GM23248 (cell line): ENCODE measurements around the gene ZNF839. TPM values are rescaled to one million over a fixed set of nuclear protein-coding genes. Genes with fewer than 3 reads are reported as not detected.

Experiments used
- DNase-seq: peaks from one replicate; pipeline ENCODE4 v3.0.0-alpha.2; 2015
- H2AFZ ChIP-seq: fragments of 200-600 bp; sonication (generic); 2 replicates; pipeline ENCODE4 v1.6.1; 2016; ENCODE audit warnings: antibody characterized with exemption
- H3F3A ChIP-seq: fragments of 200-600 bp; sonication (generic); 2 replicates; pipeline ENCODE4 v1.6.1; 2016; ENCODE audit warnings: mild to moderate bottlenecking, antibody characterized with exemption, mixed run types; ENCODE audit not compliant: insufficient read depth
- H3K27ac ChIP-seq: fragments of 200-600 bp; sonication (generic); 2 replicates; pipeline ENCODE4 v1.5.1; 2016; ENCODE audit warnings: mild to moderate bottlenecking
- H3K27me3 ChIP-seq: fragments of 200-600 bp; sonication (generic); replicated peaks from 2 replicates; pipeline ENCODE4 v1.6.1; 2016; ENCODE audit warnings: mild to moderate bottlenecking; ENCODE audit not compliant: insufficient read depth
- H3K36me3 ChIP-seq: fragments of 200-600 bp; sonication (generic); 2 replicates; pipeline ENCODE4 v1.6.1; 2016; ENCODE audit warnings: low read depth, mild to moderate bottlenecking
- H3K4me1 ChIP-seq: fragments of 200-600 bp; sonication (generic); 2 replicates; pipeline ENCODE4 v1.6.1; 2016; ENCODE audit warnings: mild to moderate bottlenecking; ENCODE audit not compliant: insufficient read depth
- H3K4me2 ChIP-seq: fragments of 200-600 bp; sonication (generic); one replicate; pipeline ENCODE4 v1.6.1; 2016; ENCODE audit warnings: mild to moderate bottlenecking; ENCODE audit not compliant: unreplicated experiment
- H3K4me3 ChIP-seq: fragments of 200-600 bp; sonication (generic); 2 replicates; pipeline ENCODE4 v1.5.1; 2016; ENCODE audit warnings: mild to moderate bottlenecking
- H3K79me2 ChIP-seq: fragments of 200-600 bp; sonication (generic); 2 replicates; pipeline ENCODE4 v1.6.1; 2016; ENCODE audit warnings: mild to moderate bottlenecking; ENCODE audit not compliant: insufficient read depth
- H3K9ac ChIP-seq: fragments of 200-600 bp; sonication (generic); 2 replicates; pipeline ENCODE4 v1.6.1; 2016; ENCODE audit warnings: mild to moderate bottlenecking
- H3K9me2 ChIP-seq: fragments of 200-600 bp; sonication (generic); 2 replicates; pipeline ENCODE4 v1.6.1; 2016; ENCODE audit warnings: mixed run types, mild to moderate bottlenecking, moderate library complexity; ENCODE audit not compliant: insufficient read depth
- H3K9me3 ChIP-seq: fragments of 200-600 bp; sonication (generic); one replicate; pipeline ENCODE4 v1.6.1; 2017; ENCODE audit warnings: low read depth
- H4K20me1 ChIP-seq: fragments of 200-600 bp; sonication (generic); 2 replicates; pipeline ENCODE4 v1.6.0; 2016; ENCODE audit not compliant: insufficient read depth
- EZH2 ChIP-seq: fragments of 200-600 bp; sonication (generic); IDR thresholded peaks from 2 replicates; pipeline ENCODE4 v1.6.1; 2018; ENCODE audit warnings: antibody characterized with exemption, mild to moderate bottlenecking; ENCODE audit not compliant: insufficient read depth, poor library complexity, severe bottlenecking
- EZH2phosphoT487 ChIP-seq: fragments of 200-600 bp; sonication (generic); IDR thresholded peaks from 2 replicates; pipeline ENCODE4 v1.6.1; 2018; ENCODE audit warnings: antibody characterized with exemption, moderate library complexity, mild to moderate bottlenecking, low read depth; ENCODE audit not compliant: insufficient read depth
- WGBS, 2 experiments: methylation state at CpG; one replicate each; pipeline ENCODE4 v1.1.6; 2015 to 2017; ENCODE audit warnings: low lambda C conversion rate in 2 of 2, low coverage in 1 of 2; ENCODE audit errors: missing lambda C conversion rate in 2 of 2; 5-methylcytosine and 5-hydroxymethylcytosine counted together
- in situ Hi-C: fragments of 300-500 bp; cut with MboI; formaldehyde crosslinking; loops from 2 replicates; pipeline ENCODE4 v1.15.0; 2020
- polyA plus RNA-seq: library from polyadenylated mRNA; unstranded; fragments of >200 nt; fragmentation: Nextera tagmentation; extraction: Ambion mirVana; gene quantifications from 2 replicates; pipeline ENCODE4 v1.2.1, GENCODE V29; 2016
- total RNA-seq: library from RNA; depleted of rRNA; stranded (reverse); fragments of >200 nt; shearing (Covaris generic); gene quantifications from 2 replicates; pipeline ENCODE4 v1.2.3, GENCODE V29; 2014

Gene ZNF839
- total and polyA plus RNA-seq, 2 experiments from 2014 or later, result 4.2 to 8.4 TPM

DNA sequence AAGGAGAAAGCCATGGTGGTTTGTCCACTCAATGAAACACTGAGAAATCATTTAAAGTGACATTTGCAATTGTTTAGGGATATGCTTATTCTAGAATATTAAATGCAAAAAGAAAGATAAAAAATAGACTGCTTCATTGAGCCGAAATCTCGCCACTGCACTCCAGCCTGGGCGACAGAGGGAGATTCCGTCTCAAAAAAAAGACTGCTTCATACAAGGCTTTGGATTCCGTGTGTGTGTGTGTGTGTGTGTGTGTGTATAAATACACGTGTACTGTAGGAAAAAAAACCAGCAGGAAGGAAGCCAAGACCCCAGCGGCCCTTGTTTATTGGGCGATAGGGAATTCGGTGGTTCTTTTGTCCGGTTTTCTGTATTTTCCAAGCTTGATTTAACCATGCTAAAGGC lies 3.2 kb upstream of the ZNF839 start:
- H3K27ac ChIP-seq, result peak overlapping the region; percentile 92
- H3K4me1 ChIP-seq, result peaks cover 34% of the 10 kb centered on the region
- H3K9me2 ChIP-seq, result no peaks in the 10 kb centered on the region
- no peaks in the 10 kb centered on the region for H4K20me1 ChIP-seq
- H3K9me3 ChIP-seq, result no peaks in the 10 kb centered on the region
- H3K27me3 ChIP-seq, result no peaks in the 10 kb centered on the region
- H3K36me3 ChIP-seq, result no peaks in the 10 kb centered on the region
- peaks cover 21% of the 10 kb centered on the region for H3F3A ChIP-seq
- DNase-seq, result no peak
- in situ Hi-C loops, result loop anchor here (25.0 kb wide), 1 partner anchor 354 kb away; the partner anchor contains the start of gene DYNC1H1
- H3K4me3 ChIP-seq, result peak overlapping the region; percentile 68
- H3K9ac ChIP-seq, result peak overlapping the region; percentile 79
- H3K4me2 ChIP-seq, result peak overlapping the region; percentile 92
- peaks cover 7% of the 10 kb centered on the region for H3K79me2 ChIP-seq
- TF ChIP-seq EZH2, result no peak
- WGBS, 2 experiments, result 3 to 8% methylated on average over 9 to 10 of the region's 10 CpGs
- H2AFZ ChIP-seq, result peak overlapping the region; percentile 92

- no peaks in the 10 kb centered on the region for H3K36me3 ChIP-seq
- TF ChIP-seq EZH2 (no peak), EZH2phosphoT487 (no peak)
- H3K27ac ChIP-seq, result peak overlapping the region; percentile 92
- no peaks in the 10 kb centered on the region for H3K9me3 ChIP-seq
- DNase-seq, result peak; percentile 97
- peak overlapping the region; percentile 72 for H3K4me3 ChIP-seq
- H4K20me1 ChIP-seq, result no peaks in the 10 kb centered on the region
- H2AFZ ChIP-seq, result peak overlapping the region; percentile 92
- peaks cover 7% of the 10 kb centered on the region for H3K79me2 ChIP-seq
- H3K4me2 ChIP-seq, result peak overlapping the region; percentile 92
- H3K27me3 ChIP-seq, result no peaks in the 10 kb centered on the region
- WGBS, 2 experiments, result 1 to 2% methylated on average over 51 to 54 of the region's 54 CpGs
- H3K9me2 ChIP-seq, result no peaks in the 10 kb centered on the region
- H3F3A ChIP-seq, result peaks cover 21% of the 10 kb centered on the region
- H3K9ac ChIP-seq, result peak overlapping the region; percentile 79
- H3K4me1 ChIP-seq, result peaks cover 34% of the 10 kb centered on the region
- in situ Hi-C loops, result loop anchor here (25.0 kb wide), 1 partner anchor 355 kb away; the partner anchor contains the start of gene DYNC1H1
These were observed 2.6 kb upstream of the ZNF839 start for GRCh38 chr14:102316743-102317563.

- no peaks in the 10 kb centered on the region for H4K20me1 ChIP-seq
- in situ Hi-C loops, result loop anchor here (25.0 kb wide), 1 partner anchor 355 kb away; the partner anchor contains the start of gene DYNC1H1
- peak overlapping the region; percentile 85 for H2AFZ ChIP-seq
- H3K9me2 ChIP-seq, result no peaks in the 10 kb centered on the region
- peak overlapping the region; percentile 45; the same call in 1 of the 2 replicates for H3K27ac ChIP-seq
- peak overlapping the region; percentile 86 for H3K4me2 ChIP-seq
- WGBS, 2 experiments, result 57 to 60% methylated on average over 12 of the region's 12 CpGs
- no peaks in the 10 kb centered on the region for H3K9me3 ChIP-seq
- H3K27me3 ChIP-seq, result no peaks in the 10 kb centered on the region
- H3K4me3 ChIP-seq, result peak overlapping the region; percentile 72
- no peak for TF ChIP-seq EZH2
- TF ChIP-seq EZH2phosphoT487, result no peak
- no peaks in the 10 kb centered on the region for H3K36me3 ChIP-seq
- peak overlapping the region; percentile 68 for H3K9ac ChIP-seq
- H3K79me2 ChIP-seq, result peaks cover 7% of the 10 kb centered on the region
- DNase-seq, result peak; percentile 41
- H3K4me1 ChIP-seq, result peaks cover 34% of the 10 kb centered on the region
- H3F3A ChIP-seq, result peaks cover 28% of the 10 kb centered on the region
These were observed 1.8 kb upstream of the ZNF839 start for GRCh38 chr14:102317564-102318248.

DNA sequence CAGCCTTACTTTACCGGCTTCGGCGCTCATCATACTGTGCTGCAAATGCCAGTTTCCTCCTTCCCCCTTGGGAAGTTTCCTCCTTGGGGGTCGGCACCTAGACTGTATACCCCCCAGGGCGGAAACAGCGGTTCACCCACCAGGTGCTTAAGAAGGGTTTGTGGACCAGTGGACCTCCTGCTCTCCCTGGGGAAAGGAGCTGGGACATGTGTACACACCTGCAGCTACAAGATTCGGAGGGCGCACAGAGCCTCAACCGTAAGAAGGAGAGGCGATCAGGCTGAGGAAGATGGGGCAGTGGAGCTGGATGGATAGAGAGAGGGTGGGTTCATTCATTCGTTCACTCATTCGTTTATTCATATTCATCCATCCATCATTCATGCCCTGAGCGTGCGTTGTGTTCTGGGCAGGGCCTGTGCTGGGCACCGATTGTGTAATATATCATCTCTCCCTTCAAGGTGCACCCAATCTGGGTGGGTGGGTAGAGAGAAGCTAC lies 717 bp upstream of the ZNF839 start:
- Histone ChIP-seq H3K36me3 (no peaks in the 10 kb centered on the region), H3K4me2 (peak overlapping the region; percentile 87), H3K27me3 (no peaks in the 10 kb centered on the region), H4K20me1 (no peaks in the 10 kb centered on the region), H3K79me2 (peaks cover 12% of the 10 kb centered on the region), H3F3A (peaks cover 32% of the 10 kb centered on the region), H3K4me3 (peak overlapping the region; percentile 85), H3K4me1 (peaks cover 32% of the 10 kb centered on the region), H2AFZ (peak overlapping the region; percentile 93), H3K9me2 (no peaks in the 10 kb centered on the region), H3K27ac (peak overlapping the region; percentile 74), H3K9me3 (no peaks in the 10 kb centered on the region), H3K9ac (peak overlapping the region; percentile 89)
- in situ Hi-C loops, result loop anchor here (25.0 kb wide), 1 partner anchor 357 kb away; the partner anchor contains the start of gene DYNC1H1
- no peak for DNase-seq
- WGBS, 2 experiments, result 65% methylated on average over 15 of the region's 15 CpGs
- TF ChIP-seq EZH2phosphoT487 (no peak), EZH2 (no peak)
